ENCODE measurements around the gene NDUFA13. TPM values are rescaled to one million over a fixed set of nuclear protein-coding genes. Genes with fewer than 3 reads are reported as not detected.

NDUFA13 gene
- total RNA-seq, 1 donor from 2014 or later = 394 TPM

GRCh38 chr19:19545707-19546106, 29.7 kb downstream of the NDUFA13 start:
- no peak overlapping the region for H3K4me3 Mint-ChIP-seq (ENCODE audit: unreplicated experiment)
- H3K27me3 Mint-ChIP-seq (ENCODE audit: unreplicated experiment) = peaks cover 7% of the 10 kb centered on the region
- peaks cover 5% of the 10 kb centered on the region for H3K36me3 Mint-ChIP-seq (ENCODE audit: unreplicated experiment)
- DNase-seq = peak; percentile 13
- peaks cover 10% of the 10 kb centered on the region for H3K9me3 Mint-ChIP-seq (ENCODE audit: unreplicated experiment)
- peaks cover 8% of the 10 kb centered on the region for H3K4me1 Mint-ChIP-seq (ENCODE audit: low read depth, unreplicated experiment)
- TF ChIP-seq, protein P1, sequence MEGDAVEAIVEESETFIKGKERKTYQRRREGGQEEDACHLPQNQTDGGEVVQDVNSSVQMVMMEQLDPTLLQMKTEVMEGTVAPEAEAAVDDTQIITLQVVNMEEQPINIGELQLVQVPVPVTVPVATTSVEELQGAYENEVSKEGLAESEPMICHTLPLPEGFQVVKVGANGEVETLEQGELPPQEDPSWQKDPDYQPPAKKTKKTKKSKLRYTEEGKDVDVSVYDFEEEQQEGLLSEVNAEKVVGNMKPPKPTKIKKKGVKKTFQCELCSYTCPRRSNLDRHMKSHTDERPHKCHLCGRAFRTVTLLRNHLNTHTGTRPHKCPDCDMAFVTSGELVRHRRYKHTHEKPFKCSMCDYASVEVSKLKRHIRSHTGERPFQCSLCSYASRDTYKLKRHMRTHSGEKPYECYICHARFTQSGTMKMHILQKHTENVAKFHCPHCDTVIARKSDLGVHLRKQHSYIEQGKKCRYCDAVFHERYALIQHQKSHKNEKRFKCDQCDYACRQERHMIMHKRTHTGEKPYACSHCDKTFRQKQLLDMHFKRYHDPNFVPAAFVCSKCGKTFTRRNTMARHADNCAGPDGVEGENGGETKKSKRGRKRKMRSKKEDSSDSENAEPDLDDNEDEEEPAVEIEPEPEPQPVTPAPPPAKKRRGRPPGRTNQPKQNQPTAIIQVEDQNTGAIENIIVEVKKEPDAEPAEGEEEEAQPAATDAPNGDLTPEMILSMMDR (IDR thresholded peaks at IDR 0.05; ENCODE audit: partially characterized antibody, unreplicated experiment) = no peak
- no peak overlapping the region for H3K27ac Mint-ChIP-seq (ENCODE audit: unreplicated experiment)

GRCh38 chr19:19546751-19547162, 30.7 kb downstream of the NDUFA13 start:
- Mint-ChIP-seq H3K9me3 (ENCODE audit: unreplicated experiment) (peaks cover 10% of the 10 kb centered on the region), H3K36me3 (ENCODE audit: unreplicated experiment) (peaks cover 5% of the 10 kb centered on the region), H3K27me3 (ENCODE audit: unreplicated experiment) (peaks cover 10% of the 10 kb centered on the region), H3K27ac (ENCODE audit: unreplicated experiment) (no peak overlapping the region), H3K4me1 (ENCODE audit: low read depth, unreplicated experiment) (peaks cover 8% of the 10 kb centered on the region), H3K4me3 (ENCODE audit: unreplicated experiment) (no peak overlapping the region)
- DNase-seq = peak; percentile 19
- TF ChIP-seq, protein P1 (IDR thresholded peaks at IDR 0.05; ENCODE audit: partially characterized antibody, unreplicated experiment) = no peak

- TF ChIP-seq, protein P1 (IDR thresholded peaks at IDR 0.05; ENCODE audit: partially characterized antibody, unreplicated experiment) = no peak
Measured at GRCh38 chr19:19547674-19548336, 31.8 kb downstream of the NDUFA13 start.

DNA sequence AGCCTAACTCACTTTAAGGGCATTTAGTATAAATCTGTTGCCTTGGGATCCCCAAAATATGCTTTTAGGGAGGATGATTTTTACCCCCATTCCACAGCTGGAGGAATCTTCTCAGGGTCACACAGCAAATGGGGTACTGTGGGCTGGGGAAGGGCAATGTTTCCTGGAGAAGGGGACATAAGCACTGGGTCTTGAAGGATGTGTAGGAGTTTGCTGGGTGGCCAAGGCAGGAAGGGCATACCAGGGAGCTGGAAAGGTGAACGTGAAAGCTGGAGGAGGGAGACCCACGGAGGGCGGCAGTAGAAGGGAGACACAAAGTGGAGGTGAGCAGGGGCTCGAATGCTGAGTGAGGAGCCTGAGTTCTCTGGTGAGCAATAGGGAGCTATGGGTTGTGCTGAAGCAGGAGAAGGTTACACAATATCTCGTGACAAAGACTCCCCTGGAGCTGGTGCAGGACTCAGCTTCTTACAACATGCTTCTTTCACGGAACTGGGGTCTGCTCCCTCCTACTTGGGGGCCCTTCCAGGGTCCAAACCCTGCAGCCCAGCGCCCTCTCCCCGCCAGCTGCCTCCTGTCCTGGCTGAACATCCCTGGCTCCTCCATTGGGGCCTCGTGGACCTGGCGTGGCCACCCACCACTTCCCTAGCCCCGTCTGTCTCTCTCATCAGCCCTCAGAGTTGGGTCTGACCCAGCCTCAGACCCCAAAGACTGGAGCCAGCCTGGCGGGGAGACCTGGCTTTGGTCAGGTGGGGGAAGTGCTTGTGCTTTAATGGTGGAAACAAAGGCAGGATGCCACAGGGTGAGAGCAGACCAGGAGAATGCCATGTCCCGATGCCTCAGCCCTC, 33.1 kb downstream of the NDUFA13 start:
- no peak for DNase-seq
- Mint-ChIP-seq H3K36me3 (ENCODE audit: unreplicated experiment) (peaks cover 5% of the 10 kb centered on the region), H3K4me1 (ENCODE audit: low read depth, unreplicated experiment) (peaks cover 15% of the 10 kb centered on the region), H3K27me3 (ENCODE audit: unreplicated experiment) (peaks cover 7% of the 10 kb centered on the region), H3K4me3 (ENCODE audit: unreplicated experiment) (no peak overlapping the region), H3K27ac (ENCODE audit: unreplicated experiment) (no peak overlapping the region), H3K9me3 (ENCODE audit: unreplicated experiment) (peaks cover 7% of the 10 kb centered on the region)
- TF ChIP-seq, protein P1 (IDR thresholded peaks at IDR 0.05; ENCODE audit: partially characterized antibody, unreplicated experiment) = no peak

More at GRCh38 chr19:19547674-19548336, 31.8 kb downstream of the NDUFA13 start:
- Mint-ChIP-seq H3K9me3 (ENCODE audit: unreplicated experiment) (peaks cover 6% of the 10 kb centered on the region), H3K27ac (ENCODE audit: unreplicated experiment) (no peak overlapping the region), H3K4me3 (ENCODE audit: unreplicated experiment) (no peak overlapping the region), H3K36me3 (ENCODE audit: unreplicated experiment) (peaks cover 5% of the 10 kb centered on the region), H3K4me1 (ENCODE audit: low read depth, unreplicated experiment) (peaks cover 15% of the 10 kb centered on the region), H3K27me3 (ENCODE audit: unreplicated experiment) (peaks cover 8% of the 10 kb centered on the region)
- no peak for DNase-seq

All from glutamatergic neuron (in vitro differentiated cells).